Right atrium auricular region (tissue), 2 donors: ENCODE measurements around the gene OR52A1. TPM values are rescaled to one million over a fixed set of nuclear protein-coding genes. Genes with fewer than 3 reads are reported as not detected.

Experiments
- DNase-seq: peaks from one replicate; pipeline ENCODE4 v3.0.0-alpha.2; 2019; ENCODE audit warnings: low spot score
- H3K27ac ChIP-seq, 2 donors: fragments of 200-600 bp; sonication (generic); 1 replicate in 1 of 2; 2 replicates in 1 of 2; pipeline ENCODE4 v1.5.1; 2016 to 2019
- H3K27me3 ChIP-seq, 2 donors: fragments of 200-600 bp; sonication (generic); one replicate each; pipeline versions ENCODE4 v1.5.1 to v1.6.0; 2017 to 2019
- H3K36me3 ChIP-seq: fragments of 200-600 bp; sonication (generic); one replicate; pipeline ENCODE4 v1.5.1; 2016
- H3K4me1 ChIP-seq, 2 donors: fragments of 200-600 bp; sonication (generic); one replicate each; pipeline versions ENCODE4 v1.5.1 to v1.6.0; 2017 to 2019
- H3K4me3 ChIP-seq, 2 donors: fragments of 200-600 bp; sonication (generic); 1 replicate in 1 of 2; 2 replicates in 1 of 2; pipeline ENCODE4 v1.5.1; 2017 to 2019; ENCODE audit warnings: mild to moderate bottlenecking in 1 of 2, moderate library complexity in 1 of 2
- H3K9me3 ChIP-seq, 2 donors: fragments of 200-600 bp; sonication (generic); one replicate each; pipeline ENCODE4 v1.5.1; 2019
- CTCF ChIP-seq, 2 donors: fragments of 200-600 bp; sonication (generic); IDR thresholded peaks; one replicate each; pipeline ENCODE4 v1.5.1; 2019; ENCODE audit warnings: antibody characterized with exemption in 2 of 2
- total RNA-seq, 2 donors: library from RNA; depleted of rRNA; stranded (reverse); fragments of >200 nt; gene quantifications; one replicate each; pipeline ENCODE4 v1.1.0, GENCODE V29; 2016

Gene OR52A1
- total RNA-seq, 2 donors from 2014 or later = not detected

GRCh38 chr11:5096011-5096410 lies 58.5 kb downstream of the OR52A1 start:
- no peak for DNase-seq
- H3K27ac ChIP-seq = no peak overlapping the region
- H3K27me3 ChIP-seq = no peaks in the 10 kb centered on the region
- TF ChIP-seq CTCF (IDR thresholded peaks at IDR 0.05) = no peak
- no peaks in the 10 kb centered on the region for H3K4me1 ChIP-seq
- no peak overlapping the region for H3K4me3 ChIP-seq
- H3K36me3 ChIP-seq = no peaks in the 10 kb centered on the region
- H3K9me3 ChIP-seq = no peaks in the 10 kb centered on the region

Other genes with a start within 250 kb of the OR52A1 start
- not detected for gene OR51G2, start 235.4 kb downstream of the OR52A1 start, total RNA-seq
- gene OR51G1, start 230.4 kb downstream of the OR52A1 start, total RNA-seq = not detected
- not detected for gene OR51A4, start 207.2 kb downstream of the OR52A1 start, total RNA-seq
- gene OR51A2, start 199.0 kb downstream of the OR52A1 start, total RNA-seq = not detected
- not detected for gene OR51L1, start 159.9 kb downstream of the OR52A1 start, total RNA-seq
- not detected for gene OR52J3, start 108.2 kb downstream of the OR52A1 start, total RNA-seq
- gene OR52E2, start 95.1 kb downstream of the OR52A1 start, total RNA-seq = not detected
- gene OR52E1, start 85.2 kb downstream of the OR52A1 start, total RNA-seq = not detected
- gene OR52A5, start 16.4 kb downstream of the OR52A1 start, total RNA-seq = not detected
- not detected for gene OR51V1, start 45.9 kb upstream of the OR52A1 start, total RNA-seq
- 1,000 to 10,000 TPM; 1,514 to 1,650 TPM for gene HBB, start 72.3 kb upstream of the OR52A1 start, total RNA-seq
- gene HBD, start 79.7 kb upstream of the OR52A1 start, total RNA-seq = 1 to 10 TPM; 2.1 to 2.4 TPM
- gene HBG1, start 95.1 kb upstream of the OR52A1 start, total RNA-seq = not detected
- under 1 TPM in 1 of 2 donors, not detected in 1; 0.90 TPM for gene HBG2, start 100.0 kb upstream of the OR52A1 start, total RNA-seq
- gene HBE1, start 115.2 kb upstream of the OR52A1 start, total RNA-seq = not detected
- gene OR51B4, start 147.2 kb upstream of the OR52A1 start, total RNA-seq = not detected
- gene OR51B2, start 169.5 kb upstream of the OR52A1 start, total RNA-seq = not detected
- gene OR51B5, start 188.8 kb upstream of the OR52A1 start, total RNA-seq = not detected
- gene OR51B6, start 196.8 kb upstream of the OR52A1 start, total RNA-seq = not detected
- gene OR51M1, start 229.1 kb upstream of the OR52A1 start, total RNA-seq = not detected